GM19351 (cell line): ENCODE data around the gene ZNF609.
"Not testable (repeated sequence)": the region's sequence is repeated elsewhere in the genome, so short reads cannot be mapped to it uniquely, and the experiment has no call there.

Experiments used
- ATAC-seq: cut with Tn5 transposase; IDR thresholded peaks from one replicate; pipeline ENCODE4 v1.9.1; 2021; ENCODE audit warnings: mild to moderate bottlenecking, moderate library complexity; ENCODE audit not compliant: unreplicated experiment

ZNF609 gene

DNA sequence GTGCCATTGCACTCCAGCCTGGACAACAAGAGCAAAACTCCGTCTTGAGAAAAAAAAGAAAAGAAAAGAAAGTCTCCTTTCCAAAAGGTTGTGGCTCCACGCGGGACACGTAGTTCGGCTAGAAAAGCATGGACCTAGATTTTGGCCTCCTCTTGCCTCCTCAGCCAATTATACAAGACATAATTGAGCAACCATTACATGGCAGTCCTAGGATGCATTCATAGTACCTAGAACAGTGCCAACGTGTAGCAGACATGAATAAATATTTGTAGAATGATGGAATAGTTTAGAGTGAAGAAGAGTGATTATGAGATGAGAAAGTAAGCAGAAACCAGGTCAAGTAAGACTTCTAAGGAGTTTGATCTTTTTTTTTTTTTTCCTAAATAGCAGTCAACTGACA is 112.5 kb downstream of the ZNF609 start:
- no peak for ATAC-seq

DNA sequence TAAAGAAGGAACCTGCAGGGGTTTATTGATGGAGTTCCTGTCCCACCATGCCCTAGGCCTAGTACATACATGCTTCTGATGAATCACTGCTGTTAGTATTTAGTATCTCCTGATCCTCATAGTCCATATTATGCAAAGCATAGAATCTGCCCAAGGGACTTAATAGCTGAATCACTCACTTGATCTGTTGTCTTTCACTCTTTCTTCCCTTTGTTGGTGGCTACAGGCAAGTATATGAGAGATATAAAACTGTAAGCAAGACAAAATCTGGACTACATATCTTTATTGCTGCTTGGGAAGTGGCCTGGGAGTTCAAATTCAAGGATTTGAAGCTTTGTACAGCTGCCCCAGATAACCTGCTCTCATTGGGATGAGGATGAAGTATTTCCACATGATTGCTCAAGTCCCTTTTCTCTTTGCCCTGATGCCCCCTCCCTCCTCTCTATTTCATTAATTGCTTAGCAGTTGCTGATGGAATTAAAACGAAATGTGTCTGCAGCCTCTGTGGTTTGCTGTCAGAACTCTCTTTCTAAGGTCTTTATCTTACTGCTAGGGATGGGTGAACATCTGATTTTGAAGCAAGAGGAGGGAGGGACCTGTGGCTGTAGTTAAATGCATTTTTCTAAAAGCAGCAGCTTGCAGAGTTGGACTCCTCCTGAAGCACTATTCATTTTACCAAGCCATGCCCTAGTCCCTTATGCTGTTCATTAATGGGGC is 114.1 kb downstream of the ZNF609 start:
- ATAC-seq = no peak

DNA sequence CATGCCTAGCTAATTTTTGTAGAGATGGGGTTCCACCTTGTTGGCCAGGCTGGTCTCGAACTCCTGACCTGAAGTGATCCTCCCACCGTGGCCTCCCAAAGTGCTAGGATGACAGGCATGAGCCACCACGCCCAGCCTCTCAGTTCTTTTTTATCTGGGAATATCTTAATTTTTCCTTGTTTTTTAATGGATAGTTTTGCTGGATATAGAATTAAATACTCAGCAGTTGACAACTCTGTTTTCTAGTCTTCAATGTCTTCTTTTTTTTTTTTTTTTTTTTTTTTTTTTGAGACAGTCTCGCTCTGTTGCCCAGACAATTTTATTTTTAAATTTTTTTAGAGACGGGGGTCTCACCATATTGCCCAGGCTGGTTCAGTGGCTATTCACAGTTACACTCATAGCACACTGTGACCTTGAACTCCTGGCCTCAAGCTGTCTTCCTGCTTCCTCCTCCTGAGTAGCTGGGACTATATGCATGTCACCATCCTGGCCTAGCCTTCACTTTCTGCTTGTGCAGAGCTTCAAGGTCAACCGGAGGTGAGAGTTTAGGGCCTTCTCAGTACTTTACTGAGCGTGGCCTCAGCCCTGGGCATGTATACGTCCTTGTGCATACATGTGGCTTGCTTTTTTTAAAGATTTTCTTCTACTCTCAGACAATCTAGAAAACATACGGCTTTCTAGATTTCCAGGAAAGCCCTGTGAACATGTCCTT is 120.5 kb downstream of the ZNF609 start:
- no peak for ATAC-seq

DNA sequence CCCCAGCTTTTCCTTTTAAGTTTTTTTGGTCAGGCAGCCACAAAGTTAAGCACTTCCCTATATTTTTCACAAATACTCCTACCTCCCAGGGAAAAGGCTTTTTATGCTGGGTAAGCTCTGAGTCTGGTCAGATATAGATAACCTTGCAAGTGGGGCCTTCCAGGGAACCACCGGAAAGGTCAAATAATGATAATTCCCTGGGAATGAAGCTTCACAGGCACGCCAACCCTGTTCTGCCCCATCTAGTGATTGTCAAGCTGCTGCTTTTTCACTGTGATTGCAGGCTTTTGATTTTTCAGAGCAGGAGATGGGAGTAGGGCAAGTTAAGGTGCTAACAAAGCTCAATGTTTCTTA is 121.0 kb downstream of the ZNF609 start:
- ATAC-seq = no peak

DNA sequence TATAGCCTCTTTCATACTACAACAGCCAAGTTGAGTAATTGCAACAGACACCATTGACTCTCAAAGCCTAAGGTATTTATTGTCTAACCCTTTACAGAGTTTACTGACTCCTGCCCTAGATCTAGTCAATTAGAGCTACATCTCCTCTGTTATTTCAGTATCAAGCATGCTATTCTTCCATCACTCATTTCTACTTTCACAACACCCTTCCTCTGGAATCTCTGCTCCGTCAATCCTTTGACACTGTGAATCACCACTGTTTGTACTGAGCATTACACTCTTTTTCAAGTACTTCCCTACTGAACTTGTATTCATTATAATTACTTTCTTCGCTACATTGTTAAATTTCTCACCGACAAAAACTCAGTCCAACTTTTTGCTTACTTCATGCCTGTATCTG is 121.8 kb downstream of the ZNF609 start:
- no peak for ATAC-seq

DNA sequence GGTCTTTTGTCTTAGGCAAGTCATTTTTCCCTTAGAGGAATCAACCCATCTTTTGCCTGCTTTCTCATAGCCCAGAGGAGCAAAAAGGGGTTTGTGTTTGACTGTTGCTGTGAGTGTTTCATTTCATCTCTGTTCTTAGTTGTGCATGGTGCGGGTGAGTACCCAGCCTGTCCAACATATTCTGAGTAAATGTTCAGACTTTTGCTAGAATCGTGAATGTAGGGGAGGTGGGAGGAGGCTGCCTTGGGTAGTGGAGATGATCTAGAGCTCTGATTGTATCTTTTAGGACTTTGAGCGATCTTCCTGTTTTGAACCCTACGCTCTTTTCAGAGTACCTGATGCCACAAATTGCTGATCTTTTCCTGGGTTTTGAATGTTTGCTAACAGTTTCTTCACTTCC is 123.1 kb downstream of the ZNF609 start:
- no peak for ATAC-seq

DNA sequence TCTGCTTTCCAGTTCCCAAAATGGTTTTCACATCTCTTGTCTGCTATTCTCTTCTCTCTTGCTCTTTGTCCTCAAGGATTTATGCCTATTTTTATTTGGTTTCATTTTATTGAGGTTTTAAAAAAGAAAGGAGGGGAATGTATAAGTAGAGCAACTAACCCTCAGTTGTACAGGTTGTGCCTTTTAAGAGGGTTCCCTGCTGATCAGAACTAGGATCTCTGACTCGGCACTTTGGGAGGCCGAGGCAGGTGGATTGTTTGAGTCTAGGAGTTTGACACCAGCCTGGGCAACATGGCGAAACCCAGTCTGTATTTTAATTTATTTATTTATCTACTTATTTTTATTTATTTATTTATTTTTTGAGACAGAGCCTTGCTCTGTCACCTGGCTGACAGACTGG is 123.6 kb downstream of the ZNF609 start:
- ATAC-seq = no peak

DNA sequence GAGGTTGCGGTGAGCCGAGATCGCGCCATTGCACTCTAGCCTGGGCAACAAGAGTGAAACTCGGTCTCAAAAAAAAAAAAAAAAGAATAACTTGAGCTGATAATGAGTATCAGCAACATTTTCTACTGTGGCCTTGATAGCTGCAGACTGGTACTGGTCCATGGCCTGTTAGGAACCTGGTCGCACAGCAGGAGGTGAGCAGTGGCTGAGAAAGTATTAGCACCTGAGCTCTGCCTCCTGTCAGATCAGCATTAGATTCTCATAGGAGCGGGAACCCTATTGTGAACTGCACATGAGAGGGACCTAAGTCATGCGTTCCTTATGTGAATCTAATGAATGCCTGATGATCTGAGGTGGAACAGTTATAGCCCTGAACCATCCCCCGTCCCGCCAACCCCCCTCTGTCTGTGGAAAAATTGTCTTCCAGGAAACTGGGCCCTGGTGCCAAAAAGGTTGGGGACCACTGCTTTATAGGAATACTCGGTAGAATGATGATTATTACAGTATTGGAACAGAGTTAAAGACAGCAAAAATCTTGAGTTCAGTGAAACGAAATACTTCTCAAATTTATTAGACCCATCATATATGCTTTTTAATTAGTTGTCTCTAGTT is 126.0 kb downstream of the ZNF609 start:
- ATAC-seq = no peak

DNA sequence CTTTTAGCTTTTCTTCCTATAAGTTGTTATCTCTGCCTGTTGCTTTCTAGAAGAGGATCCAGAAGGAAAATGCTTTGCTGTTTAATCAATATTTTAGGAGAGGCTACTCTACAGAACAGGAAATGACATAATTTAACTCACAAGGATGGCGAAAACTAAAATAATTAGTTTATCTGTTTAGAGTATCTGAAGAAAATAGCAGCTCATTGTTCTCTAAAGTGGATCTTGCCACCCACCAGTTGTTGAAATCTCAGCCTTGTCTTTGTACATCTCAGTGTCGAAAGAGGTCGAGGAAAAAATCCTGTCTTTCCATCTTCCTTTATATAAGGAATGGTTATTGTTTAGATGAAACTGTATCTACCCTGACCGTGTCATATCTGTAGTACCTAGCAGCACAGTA is 126.6 kb downstream of the ZNF609 start:
- no peak for ATAC-seq

DNA sequence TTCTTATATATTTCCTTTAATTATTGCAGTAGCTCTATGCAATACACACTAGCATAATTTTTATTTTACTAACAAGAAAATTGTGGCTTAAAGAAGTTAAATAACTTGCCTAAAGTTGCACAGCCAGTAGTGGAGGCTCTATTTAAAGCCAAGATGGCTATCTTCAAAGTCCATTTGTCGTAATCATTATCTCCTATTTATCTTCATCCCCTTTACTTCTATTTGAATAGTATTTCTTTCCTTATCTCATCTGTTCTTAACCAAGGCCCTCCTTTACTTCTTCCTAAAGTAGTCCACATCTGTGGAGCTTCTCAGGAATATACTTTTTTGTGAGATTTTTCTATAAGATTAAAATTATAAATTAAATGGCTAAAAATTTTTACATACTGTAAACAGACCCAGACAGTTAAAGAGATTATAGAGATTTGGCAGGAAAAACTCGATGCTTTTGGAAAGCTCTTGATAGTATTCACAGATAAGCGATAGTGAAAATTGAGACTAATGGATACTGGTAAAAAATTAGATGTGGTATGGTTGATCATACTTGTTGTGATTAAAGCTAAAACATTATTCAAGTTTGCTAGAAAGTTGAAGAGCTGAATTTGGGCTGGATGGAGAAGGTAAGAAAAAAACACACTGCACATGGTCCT is 129.2 kb downstream of the ZNF609 start:
- ATAC-seq = no peak

DNA sequence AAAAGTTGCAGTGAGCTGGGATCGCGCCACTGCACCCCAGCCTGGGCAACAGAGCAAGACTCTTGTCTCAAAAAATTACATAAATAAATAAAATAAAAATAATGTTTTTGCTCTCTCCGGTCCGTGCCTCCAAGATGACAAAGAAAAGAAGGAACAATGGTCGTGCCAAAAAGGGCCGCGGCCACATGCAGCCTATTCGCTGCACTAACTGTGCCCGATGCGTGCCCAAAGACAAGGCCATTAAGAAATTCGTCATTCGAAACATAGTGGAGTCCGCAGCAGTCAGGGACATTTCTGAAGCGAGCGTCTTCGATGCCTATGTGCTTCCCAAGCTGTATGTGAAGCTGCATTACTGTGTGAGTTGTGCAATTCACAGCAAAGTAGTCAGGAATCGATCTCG is 132.5 kb downstream of the ZNF609 start:
- ATAC-seq = not testable (repeated sequence)

DNA sequence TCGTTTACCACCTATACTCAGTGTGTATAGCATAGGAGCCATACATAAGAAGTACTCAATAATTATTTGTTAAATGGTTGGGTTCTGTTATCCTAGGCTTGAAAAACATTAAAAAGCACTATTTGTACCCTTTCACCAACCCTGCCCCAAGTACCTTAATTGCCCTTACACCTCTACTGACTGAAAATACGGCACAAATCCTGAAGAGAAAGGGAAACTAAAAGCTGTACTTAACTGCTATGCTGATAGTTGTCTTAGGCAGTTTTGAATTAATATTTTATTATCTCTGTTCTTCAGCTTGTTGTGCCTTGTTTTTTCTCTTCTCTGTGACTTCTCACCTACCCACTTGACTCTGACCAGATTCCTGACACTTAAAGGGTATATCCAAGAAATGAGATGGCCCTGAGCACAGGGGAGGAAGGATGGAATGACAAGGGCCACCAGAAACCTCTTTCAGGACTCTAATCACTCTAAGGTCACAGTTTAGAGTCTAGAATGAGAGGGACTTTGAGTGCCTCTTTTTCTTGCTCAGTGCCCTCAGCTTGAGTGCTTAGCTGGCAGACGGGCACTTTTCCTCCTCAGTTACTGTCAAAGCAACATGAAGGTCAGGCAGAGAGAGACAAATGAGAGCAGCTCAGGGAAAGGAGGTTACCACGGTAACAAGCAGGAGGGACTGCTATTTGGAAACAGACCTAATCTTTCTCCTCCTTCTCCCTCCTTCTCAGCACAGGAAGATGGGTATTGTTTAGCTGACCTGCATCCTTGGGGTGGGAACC is 136.5 kb downstream of the ZNF609 start:
- ATAC-seq = no peak

DNA sequence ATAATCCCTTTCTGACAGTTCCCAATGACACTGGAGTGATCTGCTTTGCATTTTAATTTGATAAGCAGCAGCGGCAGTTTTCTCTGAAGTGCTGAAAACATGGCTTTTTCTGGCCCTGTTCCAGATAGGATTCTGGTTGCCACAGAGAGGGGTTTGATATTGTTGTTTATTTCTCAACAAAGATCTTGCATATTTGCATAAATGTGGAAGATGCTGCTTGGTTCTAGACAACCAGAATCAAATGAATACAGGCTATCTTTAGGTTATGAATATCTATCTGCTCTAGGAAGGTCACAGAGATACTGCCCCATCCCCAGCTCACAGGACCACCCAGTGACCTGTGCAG is 137.1 kb downstream of the ZNF609 start:
- no peak for ATAC-seq

DNA sequence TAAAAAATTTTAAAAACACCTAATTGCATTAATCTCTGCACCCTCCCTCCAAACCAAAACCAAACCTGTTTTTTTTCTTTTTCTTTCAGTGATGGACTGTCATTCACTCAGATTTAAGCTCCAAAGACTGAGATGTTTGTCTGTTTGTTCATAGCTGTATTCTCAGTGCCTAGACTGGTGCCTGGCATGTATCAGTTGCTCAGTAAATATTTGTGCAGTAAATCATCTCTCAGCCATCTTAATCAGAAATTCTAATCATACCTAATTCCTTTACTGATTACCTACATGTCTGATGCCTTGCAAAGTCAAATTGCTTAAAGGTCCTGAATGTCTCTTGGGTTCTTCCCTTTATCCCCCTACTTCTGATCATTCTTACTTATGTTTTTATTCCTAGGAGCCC is 138.8 kb downstream of the ZNF609 start:
- ATAC-seq = no peak

DNA sequence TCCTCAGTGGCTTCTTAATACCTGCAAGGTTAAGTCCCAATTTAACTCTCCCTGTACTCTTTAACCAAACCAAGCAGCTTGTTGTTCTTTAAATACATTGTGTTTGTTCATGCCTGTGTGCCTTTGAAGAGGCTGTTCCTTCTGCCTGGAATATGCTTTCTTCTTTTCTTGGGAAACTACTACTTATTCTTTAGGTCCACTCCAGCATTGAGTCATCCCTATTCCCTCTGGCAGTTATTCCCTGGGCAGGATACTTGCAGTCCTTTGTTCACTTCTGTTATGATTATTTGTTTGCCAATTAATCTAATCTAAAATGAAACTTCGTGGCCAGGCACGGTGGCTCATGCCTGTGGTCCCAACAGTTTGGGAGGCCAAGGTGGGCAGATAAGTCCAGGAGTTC is 139.3 kb downstream of the ZNF609 start:
- no peak for ATAC-seq

DNA sequence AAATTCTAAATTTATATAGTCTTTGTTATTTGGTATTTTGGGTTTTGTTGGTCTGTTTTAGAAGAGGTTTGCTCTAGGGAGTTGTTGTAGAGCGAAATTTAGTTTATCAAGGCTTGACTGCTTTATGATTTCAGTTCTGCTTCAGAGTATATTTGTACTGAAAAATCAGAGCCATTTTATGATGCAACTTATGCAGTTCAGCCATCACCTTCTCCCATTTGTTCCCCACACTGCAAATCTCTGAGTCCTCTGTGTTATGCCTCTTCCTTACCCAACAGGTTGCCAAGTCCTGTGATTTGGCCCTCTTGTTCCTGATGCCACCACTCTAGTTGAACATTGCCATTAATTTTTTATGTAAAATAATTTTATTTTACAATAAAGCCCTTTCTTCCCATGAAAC is 140.4 kb downstream of the ZNF609 start:
- no peak for ATAC-seq

DNA sequence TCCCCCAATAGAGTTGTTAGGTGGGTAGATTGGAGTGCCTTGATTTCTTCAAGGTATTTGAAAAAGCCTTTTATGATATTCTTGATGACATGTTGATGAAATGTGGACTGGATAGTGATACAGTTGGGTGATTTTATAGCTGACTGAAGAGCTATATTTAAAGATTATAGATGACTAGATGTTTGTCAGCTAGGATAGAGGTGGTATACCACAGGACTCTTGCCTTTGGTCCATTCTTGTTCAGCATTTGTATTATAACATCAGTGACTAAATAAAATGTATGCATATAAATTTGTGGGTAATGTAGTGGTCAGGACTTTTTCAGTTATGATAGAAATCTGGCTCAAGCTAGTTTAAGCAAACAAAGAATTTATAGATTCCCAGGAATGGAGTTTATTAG is 143.9 kb downstream of the ZNF609 start:
- no peak for ATAC-seq

DNA sequence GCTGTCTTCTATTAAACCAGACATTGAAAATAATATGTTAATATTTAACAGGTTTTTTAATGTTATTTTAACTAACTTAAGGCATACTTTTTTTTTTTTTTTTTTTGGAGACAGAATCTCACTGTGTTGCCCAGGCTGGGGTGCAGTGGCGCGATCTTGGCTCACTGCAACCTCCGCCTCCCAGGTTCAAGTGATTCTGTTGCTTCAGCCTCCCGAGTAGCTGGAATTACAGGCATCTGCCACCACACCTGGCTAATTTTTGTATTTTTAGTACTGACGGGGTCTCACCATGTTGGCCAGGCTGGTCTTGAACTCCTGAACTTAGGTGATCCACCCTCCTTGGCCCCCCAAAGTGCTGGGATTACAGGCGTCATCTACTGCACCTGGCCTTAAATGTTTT is 147.0 kb downstream of the ZNF609 start:
- ATAC-seq = not testable (repeated sequence)

DNA sequence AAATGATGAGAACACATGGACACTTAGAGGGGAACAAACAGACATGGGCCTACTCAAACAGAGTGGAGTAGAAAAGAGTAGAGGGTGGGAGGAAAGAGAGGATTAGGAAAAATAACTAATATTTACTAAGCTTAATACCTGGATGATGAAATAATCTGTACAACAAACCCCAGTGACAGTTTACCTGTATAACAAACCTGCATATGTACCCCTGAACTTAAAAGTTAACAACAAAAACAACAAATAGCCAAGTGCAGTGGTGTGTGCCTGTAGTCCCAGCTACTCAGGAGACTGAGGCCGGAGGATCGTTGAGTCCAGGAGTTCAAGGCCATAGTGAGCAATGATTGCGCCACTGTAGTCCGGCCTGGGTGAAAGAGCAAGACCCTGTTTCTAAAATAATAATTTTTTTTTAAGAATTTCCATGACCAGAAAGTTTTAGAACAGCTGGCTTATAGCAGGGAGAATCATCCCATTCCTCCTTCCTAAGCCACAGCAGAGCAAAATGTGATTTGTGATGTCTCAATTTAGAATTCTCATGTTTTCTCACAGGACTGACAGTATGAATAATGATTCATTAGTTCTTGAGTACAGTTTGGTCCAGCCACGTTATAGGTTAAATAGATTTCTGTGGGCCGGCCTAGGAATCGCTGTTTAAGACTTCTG is 150.0 kb downstream of the ZNF609 start:
- ATAC-seq = no peak

DNA sequence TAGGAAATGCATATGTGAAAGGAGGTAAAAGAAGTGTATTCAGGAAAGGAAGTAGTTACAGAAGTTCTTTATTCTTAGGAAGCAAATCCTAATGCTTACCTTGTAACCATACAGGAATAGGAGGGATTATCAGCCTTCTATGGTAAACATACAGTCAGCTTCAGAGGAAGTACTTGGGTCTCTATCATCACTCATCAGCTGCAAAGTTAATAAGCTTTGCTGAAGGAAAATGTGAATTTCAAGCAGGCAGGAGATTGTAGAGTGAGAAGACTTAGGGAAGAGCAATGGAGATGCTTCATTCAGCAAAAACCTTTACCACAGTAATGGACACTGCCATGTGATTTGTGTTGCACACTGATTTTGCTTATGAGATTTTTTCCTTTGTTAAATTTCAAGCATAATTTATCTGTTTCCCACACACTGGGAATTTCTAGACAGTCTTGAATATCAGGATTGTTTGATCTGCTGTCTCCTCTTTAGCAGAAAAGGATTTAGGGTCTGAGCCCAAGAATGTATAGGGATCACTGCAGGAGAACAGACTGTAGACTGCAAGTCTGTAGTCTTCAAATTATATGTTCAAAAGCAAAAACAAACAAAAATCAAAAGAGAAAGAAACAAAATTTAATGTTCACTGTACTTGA is 150.8 kb downstream of the ZNF609 start:
- ATAC-seq = no peak
